Naive thymus-derived CD4-positive, alpha-beta T cell (primary cell): ENCODE data around the gene TBCD. TPM values are rescaled to one million over a fixed set of nuclear protein-coding genes. Genes with fewer than 3 reads are reported as not detected.

Experiments used
- ATAC-seq: fragments of 150-1000 bp; cut with Tn5 transposase; 2 replicates; pipeline ENCODE4 v1.10.0; 2021; ENCODE audit warnings: mild to moderate bottlenecking, moderate library complexity
- CTCF ChIA-PET: fragments of 350-600 bp; sonication (Branson Sonifier 250); formaldehyde crosslinking; loops from one replicate; lab custom pipeline; 2021; ENCODE audit warnings: antibody characterized with exemption; lab: Charles Lee
- POLR2A ChIA-PET: fragments of 350-600 bp; sonication (Branson Sonifier 250); formaldehyde crosslinking; loops from one replicate; lab custom pipeline; 2021; ENCODE audit warnings: antibody characterized with exemption, inconsistent platforms; lab: Charles Lee
- DNase-seq, 9 donors: peaks; one replicate each; pipeline versions ENCODE4 v3.0.0 to v3.0.0-alpha.2; 2020 to 2022; ENCODE audit warnings: mixed read lengths in 1 of 9
- H3K27ac ChIP-seq: one replicate; pipeline ENCODE4 v1.7.0; 2013; ENCODE audit warnings: mild to moderate bottlenecking, low read depth, low read length, moderate library complexity
- H3K27me3 ChIP-seq, 2 donors: one replicate each; pipeline ENCODE4 v1.7.0; 2013; ENCODE audit warnings: low read length in 2 of 2, mild to moderate bottlenecking in 2 of 2, moderate library complexity in 2 of 2; ENCODE audit not compliant: control insufficient read depth in 2 of 2, insufficient read depth in 2 of 2
- H3K36me3 ChIP-seq, 3 experiments: 1 replicate in 2 of 3; 2 replicates in 1 of 3; pipeline ENCODE4 v1.7.0; 2013; ENCODE audit warnings: low read length in 3 of 3, mild to moderate bottlenecking in 3 of 3, moderate library complexity in 1 of 3; ENCODE audit not compliant: insufficient read depth in 3 of 3, control insufficient read depth in 2 of 3
- H3K4me1 ChIP-seq, 2 donors: one replicate each; pipeline ENCODE4 v1.7.0; 2013; ENCODE audit warnings: low read length in 2 of 2, mild to moderate bottlenecking in 2 of 2, moderate library complexity in 1 of 2; ENCODE audit not compliant: control insufficient read depth in 2 of 2, insufficient read depth in 2 of 2
- H3K4me3 ChIP-seq: 2 replicates; pipeline ENCODE4 v1.7.0; 2013; ENCODE audit warnings: mild to moderate bottlenecking, low read length
- H3K9me3 ChIP-seq, 3 experiments: 1 replicate in 2 of 3; 2 replicates in 1 of 3; pipeline ENCODE4 v1.7.0; 2013; ENCODE audit warnings: low read length in 3 of 3; ENCODE audit not compliant: control insufficient read depth in 2 of 3
- H3K27ac Mint-ChIP-seq, 9 donors: one replicate each; pipeline ENCODE4 v1.8.0; 2020 to 2022; ENCODE audit warnings: mixed read lengths in 9 of 9, mild to moderate bottlenecking in 8 of 9, moderate library complexity in 5 of 9, inconsistent platforms in 2 of 9
- H3K27me3 Mint-ChIP-seq, 5 donors: one replicate each; pipeline ENCODE4 v1.8.0; 2021 to 2022; ENCODE audit warnings: mixed read lengths in 5 of 5, mild to moderate bottlenecking in 1 of 5
- H3K36me3 Mint-ChIP-seq, 5 donors: one replicate each; pipeline ENCODE4 v1.8.0; 2020 to 2022; ENCODE audit warnings: mixed read lengths in 5 of 5, mild to moderate bottlenecking in 3 of 5, inconsistent platforms in 1 of 5
- H3K4me1 Mint-ChIP-seq, 7 donors: one replicate each; pipeline ENCODE4 v1.8.0; 2020 to 2022; ENCODE audit warnings: mixed read lengths in 7 of 7, mild to moderate bottlenecking in 3 of 7, inconsistent platforms in 1 of 7
- H3K4me3 Mint-ChIP-seq, 10 donors: one replicate each; pipeline ENCODE4 v1.8.0; 2020 to 2022; ENCODE audit warnings: mild to moderate bottlenecking in 10 of 10, mixed read lengths in 10 of 10, moderate library complexity in 6 of 10, inconsistent platforms in 2 of 10
- H3K9me3 Mint-ChIP-seq, 11 donors: one replicate each; pipeline ENCODE4 v1.8.0; 2020 to 2022; ENCODE audit warnings: mixed read lengths in 11 of 11, mild to moderate bottlenecking in 4 of 11, inconsistent platforms in 1 of 11, moderate library complexity in 1 of 11
- intact Hi-C, 2 donors: fragments of 100-400 bp; cut with micrococcal nuclease; formaldehyde crosslinking; loops; one replicate each; pipeline ENCODE4 v1.15.1; 2023
- polyA plus RNA-seq, 2 donors: library from polyadenylated mRNA; unstranded; fragments of 300-500 nt; fragmentation: Illumina TruSeq; gene quantifications; one replicate each; pipeline ENCODE4 v1.2.3, GENCODE V29; 2021
- total RNA-seq, 6 experiments: library from RNA in 5 of 6; stranded (reverse) in 5 of 6; gene quantifications; 1 replicate in 5 of 6; 2 replicates in 1 of 6; pipeline ENCODE4 v1.2.3 and lab custom pipeline; 2021 to 2026

Gene TBCD
- total and polyA plus RNA-seq, 7 experiments from 2014 or later, result 61.5 to 255 (median 123) TPM

GRCh38 chr17:82800885-82801284 is 49.0 kb downstream of the TBCD start:
- Histone ChIP-seq H3K27ac (no peak overlapping the region), H3K36me3 (peaks cover 0 to 23% (median 0%) of the 10 kb centered on the region in 3 experiments), H3K4me1 (no peaks in the 10 kb centered on the region), H3K9me3 (no peaks in the 10 kb centered on the region), H3K27me3 (no peaks in the 10 kb centered on the region), H3K4me3 (no peak overlapping the region)
- peaks cover 0 to 4% (median 0%) of the 10 kb centered on the region in 11 donors for H3K9me3 Mint-ChIP-seq
- peaks cover 4 to 42% (median 10%) of the 10 kb centered on the region in 5 donors for H3K36me3 Mint-ChIP-seq
- ChIA-PET POLR2A (no interaction called here), CTCF (no interaction called here)
- ATAC-seq (no peak), DNase-seq (no peak)
- intact Hi-C loops, result no loop called here
- H3K27ac Mint-ChIP-seq, result peak overlapping the region in 1 of 9 donors; percentile 15
- peaks cover 4 to 19% (median 10%) of the 10 kb centered on the region in 7 donors for H3K4me1 Mint-ChIP-seq
- no peak overlapping the region for H3K4me3 Mint-ChIP-seq
- no peaks in the 10 kb centered on the region for H3K27me3 Mint-ChIP-seq

- no peaks in the 10 kb centered on the region for H3K27me3 ChIP-seq
- H3K27me3 Mint-ChIP-seq, result no peaks in the 10 kb centered on the region
- no peak for DNase-seq
- H3K4me1 Mint-ChIP-seq, result peaks cover 4 to 19% (median 10%) of the 10 kb centered on the region in 7 donors
- H3K27ac ChIP-seq, result no peak overlapping the region
- no peak overlapping the region for H3K4me3 ChIP-seq
- POLR2A ChIA-PET, result no interaction called here
- H3K9me3 ChIP-seq, result no peaks in the 10 kb centered on the region
- H3K9me3 Mint-ChIP-seq, result peaks cover 0 to 4% (median 0%) of the 10 kb centered on the region in 11 donors
- peaks cover 4 to 43% (median 12%) of the 10 kb centered on the region in 5 donors for H3K36me3 Mint-ChIP-seq
- ATAC-seq, result no peak
- H3K36me3 ChIP-seq, result peaks cover 0 to 29% (median 0%) of the 10 kb centered on the region in 3 experiments
- H3K4me3 Mint-ChIP-seq, result no peak overlapping the region
- CTCF ChIA-PET, result no interaction called here
- intact Hi-C loops, result no loop called here
- H3K4me1 ChIP-seq, result no peaks in the 10 kb centered on the region
- peak overlapping the region in 2 of 9 donors; percentile 15 to 86 for H3K27ac Mint-ChIP-seq
These were observed 49.6 kb downstream of the TBCD start for GRCh38 chr17:82801377-82801970.

GRCh38 chr17:82802075-82802780 is 50.4 kb downstream of the TBCD start:
- H3K27ac ChIP-seq, result no peak overlapping the region
- no peaks in the 10 kb centered on the region for H3K9me3 ChIP-seq
- no peak for DNase-seq
- Mint-ChIP-seq H3K9me3 (peaks cover 0 to 4% (median 0%) of the 10 kb centered on the region in 11 donors), H3K36me3 (peaks cover 4 to 41% (median 12%) of the 10 kb centered on the region in 5 donors), H3K27me3 (no peaks in the 10 kb centered on the region), H3K4me1 (peaks cover 4 to 19% (median 10%) of the 10 kb centered on the region in 7 donors), H3K4me3 (no peak overlapping the region), H3K27ac (peak overlapping the region in 3 of 9 donors; percentile 59 to 74 (median 65))
- no peak overlapping the region for H3K4me3 ChIP-seq
- CTCF ChIA-PET, result no interaction called here
- intact Hi-C loops, result no loop called here
- no peak for ATAC-seq
- H3K36me3 ChIP-seq, result peaks cover 0 to 37% (median 0%) of the 10 kb centered on the region in 3 experiments
- H3K4me1 ChIP-seq, result no peaks in the 10 kb centered on the region
- POLR2A ChIA-PET, result no interaction called here
- H3K27me3 ChIP-seq, result no peaks in the 10 kb centered on the region

- H3K4me3 ChIP-seq, result no peak overlapping the region
- Mint-ChIP-seq H3K27me3 (no peaks in the 10 kb centered on the region), H3K36me3 (peaks cover 4 to 38% (median 12%) of the 10 kb centered on the region in 5 donors), H3K27ac (no peak overlapping the region), H3K4me1 (peaks cover 4 to 22% (median 10%) of the 10 kb centered on the region in 7 donors), H3K4me3 (no peak overlapping the region), H3K9me3 (peaks cover 0 to 4% (median 0%) of the 10 kb centered on the region in 11 donors)
- no peaks in the 10 kb centered on the region for H3K4me1 ChIP-seq
- ChIA-PET CTCF (no interaction called here), POLR2A (no interaction called here)
- ATAC-seq (no peak), DNase-seq (no peak)
- H3K27me3 ChIP-seq, result no peaks in the 10 kb centered on the region
- H3K27ac ChIP-seq, result no peak overlapping the region
- H3K9me3 ChIP-seq, result no peaks in the 10 kb centered on the region
- intact Hi-C loops, result no loop called here
- H3K36me3 ChIP-seq, result peaks cover 0 to 46% (median 0%) of the 10 kb centered on the region in 3 experiments
These were observed 51.3 kb downstream of the TBCD start for GRCh38 chr17:82803185-82803584.

- no peak overlapping the region for H3K4me3 Mint-ChIP-seq
- no peak overlapping the region for H3K27ac Mint-ChIP-seq
These were observed 51.7 kb downstream of the TBCD start for GRCh38 chr17:82803606-82804005.

GRCh38 chr17:82804442-82805191 is 52.8 kb downstream of the TBCD start:
- ChIA-PET POLR2A (no interaction called here), CTCF (no interaction called here)
- no peak overlapping the region for H3K4me3 ChIP-seq
- H3K27me3 ChIP-seq, result no peaks in the 10 kb centered on the region
- ATAC-seq (no peak), DNase-seq (no peak)
- no peaks in the 10 kb centered on the region for H3K4me1 ChIP-seq
- intact Hi-C loops, result no loop called here
- Mint-ChIP-seq H3K4me3 (no peak overlapping the region), H3K27me3 (no peaks in the 10 kb centered on the region), H3K4me1 (peaks cover 4 to 22% (median 10%) of the 10 kb centered on the region in 7 donors), H3K36me3 (peaks cover 4 to 40% (median 13%) of the 10 kb centered on the region in 5 donors), H3K9me3 (peaks cover 0 to 4% (median 0%) of the 10 kb centered on the region in 11 donors), H3K27ac (no peak overlapping the region)
- peaks cover 0 to 52% (median 0%) of the 10 kb centered on the region in 3 experiments for H3K36me3 ChIP-seq
- no peaks in the 10 kb centered on the region for H3K9me3 ChIP-seq
- no peak overlapping the region for H3K27ac ChIP-seq

More at GRCh38 chr17:82803606-82804005, 51.7 kb downstream of the TBCD start:
- POLR2A ChIA-PET, result no interaction called here
- H3K27ac ChIP-seq, result no peak overlapping the region
- no peaks in the 10 kb centered on the region for H3K27me3 ChIP-seq
- DNase-seq, result no peak
- H3K4me1 Mint-ChIP-seq, result peaks cover 4 to 22% (median 10%) of the 10 kb centered on the region in 7 donors
- no peaks in the 10 kb centered on the region for H3K27me3 Mint-ChIP-seq
- H3K4me3 ChIP-seq, result no peak overlapping the region
- ATAC-seq, result no peak
- H3K36me3 ChIP-seq, result peaks cover 0 to 46% (median 0%) of the 10 kb centered on the region in 3 experiments
- peaks cover 4 to 38% (median 12%) of the 10 kb centered on the region in 5 donors for H3K36me3 Mint-ChIP-seq
- CTCF ChIA-PET, result no interaction called here
- intact Hi-C loops, result no loop called here
- peaks cover 0 to 4% (median 0%) of the 10 kb centered on the region in 11 donors for H3K9me3 Mint-ChIP-seq
- H3K9me3 ChIP-seq, result no peaks in the 10 kb centered on the region
- H3K4me1 ChIP-seq, result no peaks in the 10 kb centered on the region
